ENCODE measurements around the gene HSPA4.
"Not testable (repeated sequence)": the region's sequence is repeated elsewhere in the genome, so short reads cannot be mapped to it uniquely, and the experiment has no call there.

Gene HSPA4

GRCh38 chr5:133051542-133052316 is at the start of gene HSPA4:
Gene HSPA4 (plus strand): TSS chr5:133052013. CDS start chr5:133052251, 238 bp downstream.
- DNase-seq (ENCODE audit: low read depth in 1 of 2, low spot score in 1 of 2) = peak; percentile 91 to 93

DNA sequence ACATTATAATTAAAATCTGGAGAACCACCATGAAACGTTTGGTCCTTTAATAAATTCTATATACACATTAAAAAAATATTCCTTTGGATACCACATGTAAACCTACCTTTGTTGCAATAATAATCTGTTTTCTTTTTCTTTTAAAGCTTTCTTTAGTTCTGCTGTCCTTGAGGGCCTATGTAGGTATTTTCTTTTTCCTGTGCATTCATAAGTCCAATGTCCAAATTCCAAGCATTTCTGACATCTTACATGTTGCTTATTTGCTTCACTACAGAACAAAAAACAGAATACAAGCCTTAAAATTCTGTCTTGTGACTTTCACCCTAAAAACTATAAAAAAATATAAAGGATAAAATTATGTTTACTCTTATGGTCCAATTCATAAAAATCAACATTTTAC is 45.2 kb upstream of the HSPA4 start:
- DNase-seq (ENCODE audit: low read depth in 1 of 2, low spot score in 1 of 2) = no peak

- DNase-seq (ENCODE audit: low read depth in 1 of 2, low spot score in 1 of 2) = not testable (repeated sequence)
These were observed 43.4 kb upstream of the HSPA4 start for GRCh38 chr5:133008455-133008854.

DNA sequence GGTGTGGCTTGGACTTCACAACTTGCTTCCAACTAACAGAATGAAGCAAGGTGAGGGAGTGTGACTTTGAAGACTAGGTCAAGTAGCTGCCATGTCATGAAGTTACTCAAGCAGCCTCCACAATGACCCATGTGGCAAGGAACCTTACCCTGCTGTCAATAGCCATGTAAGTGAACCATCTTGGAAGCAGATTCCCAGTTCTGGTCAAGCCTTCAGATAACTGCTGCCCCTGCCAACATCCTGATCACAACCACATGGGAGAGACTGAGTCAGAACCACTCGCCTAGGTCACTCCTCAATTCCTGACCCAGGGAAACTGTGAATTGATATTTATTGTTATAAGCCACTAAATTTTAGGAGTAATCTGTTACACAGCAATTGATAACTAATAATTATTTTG is 36.3 kb upstream of the HSPA4 start:
- DNase-seq (ENCODE audit: low read depth in 1 of 2, low spot score in 1 of 2) = no peak

- no peak for DNase-seq (ENCODE audit: low read depth in 1 of 2, low spot score in 1 of 2)
These were observed 33.8 kb upstream of the HSPA4 start for GRCh38 chr5:133017964-133018363.

- DNase-seq (ENCODE audit: low read depth in 1 of 2, low spot score in 1 of 2) = not testable (repeated sequence)
These were observed 32.3 kb upstream of the HSPA4 start for GRCh38 chr5:133019471-133019870.

- peak; percentile 77 to 85 for DNase-seq (ENCODE audit: low read depth in 1 of 2, low spot score in 1 of 2)
These were observed 25.8 kb upstream of the HSPA4 start, which contains the start of gene ZCCHC10 for GRCh38 chr5:133025804-133026663. Gene ZCCHC10 (minus strand): TSS chr5:133026549. CDS start chr5:133026537, 12 bp downstream.

DNA sequence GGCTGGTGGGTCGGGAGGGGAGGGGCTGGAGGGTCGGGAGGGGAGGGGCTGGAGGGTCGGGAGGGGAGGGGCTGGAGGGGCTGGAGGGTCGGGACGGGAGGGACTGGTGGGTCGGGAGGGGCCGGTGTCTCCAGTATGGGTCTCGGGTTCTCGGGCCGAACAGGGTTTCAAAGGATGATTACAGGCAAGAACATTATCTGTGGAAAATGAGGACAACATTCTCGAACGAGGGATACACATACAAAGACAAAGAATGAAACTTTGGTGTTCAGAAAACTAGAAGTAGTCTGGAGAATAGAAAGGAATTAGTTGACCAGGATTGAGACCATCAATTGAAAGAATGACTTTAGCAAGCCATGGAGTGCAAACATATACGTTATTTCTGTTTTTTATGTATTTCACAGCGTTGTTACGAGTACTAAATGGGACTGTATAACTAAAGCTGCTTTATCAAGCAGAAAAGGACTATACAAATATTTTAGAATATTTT is 25.1 kb upstream of the HSPA4 start:
- no peak for DNase-seq (ENCODE audit: low read depth in 1 of 2, low spot score in 1 of 2)

DNA sequence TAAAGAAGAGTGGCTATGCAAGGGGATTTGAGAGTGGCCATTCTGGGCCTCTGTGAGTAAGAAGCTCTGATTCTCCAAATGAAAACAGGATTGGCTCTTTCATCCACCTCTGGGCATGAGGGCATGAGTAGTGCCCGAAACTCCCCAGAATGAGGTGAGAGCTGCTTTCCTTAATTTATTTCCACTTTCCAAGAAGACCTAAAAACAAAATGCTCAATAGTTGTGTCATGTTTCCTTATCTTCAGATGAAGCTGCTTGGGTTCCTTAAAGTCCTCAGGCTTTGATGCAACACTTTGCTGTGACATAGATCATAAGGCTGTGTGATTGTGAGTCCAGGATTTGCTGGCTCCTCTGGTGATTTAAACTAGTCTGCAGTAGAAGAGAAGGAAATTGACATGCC is 22.4 kb upstream of the HSPA4 start:
- DNase-seq (ENCODE audit: low read depth in 1 of 2, low spot score in 1 of 2) = no peak

DNA sequence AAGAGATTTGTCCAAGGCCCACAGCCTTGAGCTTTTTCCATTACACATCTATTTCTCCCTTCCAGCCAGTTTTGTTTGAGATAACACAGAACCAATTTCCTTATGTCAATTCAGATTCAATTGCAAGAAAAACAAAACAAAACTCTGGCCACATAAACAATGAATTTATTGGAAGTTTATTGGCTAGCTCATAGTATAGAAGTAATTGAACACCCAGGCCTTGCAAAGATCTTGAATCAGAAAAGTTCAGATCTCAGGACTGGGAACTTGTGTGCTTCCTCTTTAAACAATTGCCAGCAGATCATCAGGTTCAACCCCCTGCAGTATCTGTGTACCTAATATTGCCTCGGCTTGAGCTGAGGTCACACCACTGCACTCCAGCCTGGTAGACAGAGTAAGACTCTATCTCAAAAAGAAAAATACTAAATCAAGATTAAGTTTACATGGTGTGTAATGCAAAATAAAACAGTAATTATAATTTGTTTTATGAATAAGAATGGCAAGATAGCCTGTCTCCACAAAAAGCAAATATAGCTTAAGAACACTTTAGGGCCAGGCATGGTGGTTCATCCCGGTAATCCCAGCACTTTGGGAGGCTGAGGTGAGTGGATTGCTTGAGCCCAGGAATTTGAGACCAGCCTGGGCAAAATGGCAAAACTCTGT is 21.3 kb upstream of the HSPA4 start:
- DNase-seq (ENCODE audit: low read depth in 1 of 2, low spot score in 1 of 2) = no peak

- DNase-seq (ENCODE audit: low read depth in 1 of 2, low spot score in 1 of 2) = no peak
These were observed 18.7 kb upstream of the HSPA4 start for GRCh38 chr5:133032852-133033742.

DNA sequence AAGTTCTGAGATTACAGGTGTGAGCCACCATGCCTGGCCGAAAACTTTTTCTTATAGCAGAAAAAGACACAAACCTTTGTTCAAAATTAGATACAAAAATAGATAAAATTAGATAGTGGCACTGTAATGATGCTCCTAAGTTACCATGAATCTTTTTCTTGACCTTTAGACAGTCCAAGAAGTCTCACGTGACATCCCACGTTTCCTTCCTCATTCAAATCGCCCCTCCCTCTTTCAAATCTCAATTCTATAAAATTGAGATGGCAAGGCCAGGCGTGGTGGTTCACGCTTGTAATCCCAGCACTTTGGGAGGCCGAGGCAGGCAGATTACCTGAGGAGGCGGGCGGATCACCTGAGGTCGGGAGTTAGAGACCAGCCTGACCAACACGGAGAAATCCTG is 17.7 kb upstream of the HSPA4 start:
- DNase-seq (ENCODE audit: low read depth in 1 of 2, low spot score in 1 of 2) = no peak

GRCh38 chr5:133035224-133035623 is 16.6 kb upstream of the HSPA4 start:
- DNase-seq (ENCODE audit: low read depth in 1 of 2, low spot score in 1 of 2) = no peak

DNA sequence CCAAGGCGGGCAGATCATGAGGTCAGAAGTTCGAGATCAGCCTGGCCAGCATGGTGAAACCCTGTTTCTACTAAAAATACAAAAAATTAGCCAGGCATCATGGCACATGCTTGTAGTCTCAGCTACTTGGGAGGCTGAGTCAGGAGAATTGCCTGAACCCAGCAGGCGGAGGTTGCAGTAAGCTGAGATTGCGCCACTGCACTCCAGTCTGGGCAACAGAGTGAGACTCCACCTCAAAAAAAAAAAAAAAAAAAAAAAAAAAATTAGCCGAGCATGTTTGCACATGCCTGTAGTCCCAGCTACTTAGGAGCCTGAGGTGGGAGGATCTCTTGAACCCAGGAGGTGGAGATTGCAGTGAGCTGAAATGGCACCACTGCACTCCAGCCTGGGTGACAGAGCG is 15.1 kb upstream of the HSPA4 start:
- DNase-seq (ENCODE audit: low read depth in 1 of 2, low spot score in 1 of 2) = not testable (repeated sequence)

DNA sequence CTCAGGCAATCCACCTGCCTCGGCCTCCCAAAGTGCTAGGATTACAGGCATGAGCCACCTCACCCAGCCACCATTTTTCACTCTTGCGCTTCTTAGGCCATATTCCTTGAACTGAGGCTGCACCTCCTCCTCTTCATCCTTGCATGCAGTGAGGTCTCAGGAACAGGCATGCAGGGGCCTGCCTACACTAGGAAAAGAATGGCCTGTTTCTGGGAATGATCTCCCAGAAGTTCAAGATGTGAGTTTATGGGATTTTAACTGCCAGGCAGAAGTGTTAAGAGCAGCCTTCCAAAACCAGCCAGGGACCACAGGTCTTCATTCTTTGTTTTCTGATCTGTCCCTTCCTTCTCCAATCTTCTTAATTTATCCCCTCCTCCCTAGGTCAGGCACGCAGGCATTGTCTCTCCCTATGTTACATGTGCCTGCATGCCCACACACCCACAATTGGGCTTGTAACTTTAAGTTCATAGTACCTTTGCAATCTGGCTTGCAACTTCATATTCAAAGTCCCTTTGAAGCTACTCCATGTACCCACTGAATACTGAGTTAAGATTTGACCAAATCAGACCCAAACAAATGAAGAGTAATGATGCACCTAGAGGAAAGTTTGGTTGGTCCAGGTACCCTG is 10.5 kb upstream of the HSPA4 start:
- DNase-seq (ENCODE audit: low read depth in 1 of 2, low spot score in 1 of 2) = no peak

- DNase-seq (ENCODE audit: low read depth in 1 of 2, low spot score in 1 of 2) = no peak
These were observed 9.9 kb upstream of the HSPA4 start for GRCh38 chr5:133041910-133042309.

GRCh38 chr5:133046560-133046959 is 5.3 kb upstream of the HSPA4 start:
- not testable (repeated sequence) for DNase-seq (ENCODE audit: low read depth in 1 of 2, low spot score in 1 of 2)

GRCh38 chr5:133047404-133047803 is 4.4 kb upstream of the HSPA4 start:
- no peak for DNase-seq (ENCODE audit: low read depth in 1 of 2, low spot score in 1 of 2)

DNA sequence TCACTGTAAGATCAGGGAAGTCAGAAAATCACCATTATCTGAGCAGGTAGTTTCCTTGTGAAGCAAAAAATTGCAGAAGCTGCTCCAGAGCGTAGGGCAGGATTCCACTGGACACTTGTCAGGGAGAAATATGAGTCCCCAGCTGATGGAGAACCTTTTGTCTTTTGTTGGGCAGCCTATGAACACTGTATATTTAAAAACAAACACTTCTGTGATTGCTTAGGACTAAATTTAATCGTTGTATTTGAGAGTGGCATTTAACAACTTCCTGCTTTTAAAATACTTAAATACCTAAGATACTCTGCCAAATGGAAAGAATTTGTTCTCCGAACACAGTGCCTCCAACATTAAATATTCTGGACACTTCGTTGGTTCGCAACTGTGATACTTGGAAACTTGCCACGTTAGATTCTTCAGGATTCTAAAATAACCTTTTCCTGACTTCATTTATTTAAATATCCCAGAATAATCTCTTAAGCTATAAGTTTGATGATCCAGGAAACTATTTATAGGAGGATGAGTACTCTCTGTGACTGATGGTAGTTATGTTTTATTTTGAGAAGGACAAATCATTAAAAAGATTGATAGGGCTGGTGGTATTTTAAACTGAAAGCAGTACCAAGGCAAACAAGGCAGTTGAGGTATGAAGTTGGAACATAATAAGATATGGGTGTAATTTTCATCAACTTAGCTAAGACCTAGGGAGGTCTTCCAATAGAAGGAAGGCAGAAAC is 2.7 kb upstream of the HSPA4 start:
- no peak for DNase-seq (ENCODE audit: low read depth in 1 of 2, low spot score in 1 of 2)

All from activated T-helper 1 cell treated with anti-CD3 and anti-CD28 coated beads, Interleukin-2, amount 50 U/mL, for 16 hours (primary cell).